Activated CD4-positive, alpha-beta T cell treated with anti-CD3 and anti-CD28 coated beads for 4 hours (primary cell): Measurements from ENCODE around the gene NSL1.
"Not testable (repeated sequence)": the region's sequence is repeated elsewhere in the genome, so short reads cannot be mapped to it uniquely, and the experiment has no call there.

Source experiments
- DNase-seq, 2 donors: peaks; one replicate each; pipeline ENCODE4 v3.0.0-alpha.2; 2020

NSL1 gene

DNA sequence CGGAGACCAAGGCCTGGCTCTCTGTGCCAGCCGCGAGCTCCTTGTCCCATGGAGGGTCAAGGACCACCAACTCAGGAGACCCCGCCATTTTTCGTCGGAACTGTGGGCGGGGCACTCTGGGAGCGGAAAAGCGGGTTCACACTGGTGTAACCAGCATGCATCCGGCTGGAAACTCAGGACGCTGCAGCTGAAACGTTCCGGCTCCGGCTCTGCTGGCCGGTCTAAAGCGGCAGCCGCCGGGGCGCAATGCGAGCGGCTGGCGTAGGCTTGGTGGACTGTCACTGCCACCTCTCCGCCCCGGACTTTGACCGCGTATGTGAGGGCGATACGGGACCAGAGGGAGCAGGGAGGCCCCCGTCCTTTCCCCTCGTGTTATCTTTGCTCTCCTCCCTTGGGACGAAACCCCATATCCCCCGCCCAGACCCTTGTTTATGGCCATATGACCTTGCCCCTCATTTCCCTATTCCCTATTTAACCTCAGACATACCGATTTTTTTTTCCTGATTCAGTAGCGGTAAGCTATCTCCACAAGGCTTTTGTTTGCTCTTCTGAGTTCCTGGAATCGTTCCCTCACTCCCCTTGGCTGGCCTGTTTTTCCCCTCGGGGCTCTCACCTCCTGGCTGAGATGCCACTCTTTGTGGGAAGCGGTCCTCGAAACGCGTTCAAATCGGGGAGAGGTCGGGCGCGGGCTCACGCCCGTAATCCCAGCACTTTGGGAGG is at the start of gene NSL1, which contains the start of gene TATDN3:
NSL1 (minus strand) TSS at position 102 of the 720 bp plus-strand sequence; CDS start at position 88, 14 bp downstream.
TATDN3 (plus strand) TSS at position 219 of the 720 bp plus-strand sequence; CDS start at position 247, 28 bp downstream.
- DNase-seq, result peak; percentile 85 to 96

DNA sequence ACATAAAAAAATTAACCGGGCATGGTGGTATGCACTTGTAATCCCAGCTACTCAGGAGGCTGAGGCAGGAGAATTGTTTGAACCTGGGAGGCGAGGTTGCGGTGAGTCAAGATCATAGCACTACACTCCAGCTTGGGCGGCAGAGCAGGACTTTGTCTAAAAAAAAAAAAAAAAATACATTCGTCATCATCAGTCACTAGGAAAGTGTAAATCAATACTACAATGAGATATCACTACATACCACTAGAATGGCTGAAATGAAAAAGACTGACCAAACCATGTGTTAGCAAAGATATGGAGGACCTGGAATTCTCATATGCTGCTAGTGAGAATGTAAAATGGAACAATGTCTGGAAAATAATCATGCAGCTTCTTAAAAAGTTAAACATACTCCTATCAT is 46.6 kb upstream of the NSL1 start:
- no peak for DNase-seq

DNA sequence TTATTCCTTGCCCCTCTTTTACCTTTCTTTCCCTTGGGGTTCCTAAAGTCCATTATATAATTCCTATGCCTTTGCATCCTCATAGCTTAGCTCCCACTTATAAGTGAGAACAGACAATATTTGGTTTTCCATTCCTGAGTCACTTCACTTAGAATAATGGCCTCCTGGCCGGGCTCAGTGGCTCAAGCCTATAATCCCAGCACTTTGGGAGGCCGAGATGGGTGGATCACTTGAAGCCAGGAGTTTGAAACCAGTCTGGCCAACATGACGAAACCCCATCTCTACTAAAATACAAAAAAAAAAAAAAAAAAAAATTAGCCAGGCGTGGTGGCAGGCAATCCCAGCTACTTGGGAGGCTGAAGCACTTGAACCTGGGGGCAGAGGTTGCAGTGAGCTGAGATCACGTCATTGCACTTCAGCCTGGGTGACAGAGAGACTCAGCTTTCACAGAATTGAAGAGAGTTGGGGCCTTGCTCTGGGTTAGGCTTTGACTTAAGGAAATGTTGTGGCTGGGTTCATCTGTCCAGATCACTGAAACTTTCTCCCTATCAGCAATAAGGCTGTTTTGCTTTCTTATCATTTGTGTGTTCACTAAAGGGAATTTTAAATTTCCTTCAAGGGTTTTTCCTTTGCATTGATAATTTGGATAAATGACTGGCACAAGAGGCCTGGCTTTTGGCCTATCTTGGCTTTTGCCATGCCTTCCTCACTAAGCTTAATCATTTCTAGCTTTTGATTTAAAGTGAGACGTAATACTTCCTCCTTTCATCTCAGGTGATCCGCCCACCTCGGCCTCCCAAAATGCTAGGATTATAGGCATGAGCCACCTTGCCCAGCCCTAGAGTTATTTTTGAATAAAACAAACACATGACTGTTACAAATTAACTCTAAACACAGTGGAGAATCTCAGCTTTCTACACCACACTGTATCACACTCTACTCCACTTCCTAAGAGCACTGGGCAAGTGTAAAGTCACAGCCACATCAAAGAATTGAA is 41.9 kb upstream of the NSL1 start:
- not testable (repeated sequence) for DNase-seq

GRCh38 chr1:212828395-212828794 is 36.8 kb upstream of the NSL1 start:
- DNase-seq, result no peak

DNA sequence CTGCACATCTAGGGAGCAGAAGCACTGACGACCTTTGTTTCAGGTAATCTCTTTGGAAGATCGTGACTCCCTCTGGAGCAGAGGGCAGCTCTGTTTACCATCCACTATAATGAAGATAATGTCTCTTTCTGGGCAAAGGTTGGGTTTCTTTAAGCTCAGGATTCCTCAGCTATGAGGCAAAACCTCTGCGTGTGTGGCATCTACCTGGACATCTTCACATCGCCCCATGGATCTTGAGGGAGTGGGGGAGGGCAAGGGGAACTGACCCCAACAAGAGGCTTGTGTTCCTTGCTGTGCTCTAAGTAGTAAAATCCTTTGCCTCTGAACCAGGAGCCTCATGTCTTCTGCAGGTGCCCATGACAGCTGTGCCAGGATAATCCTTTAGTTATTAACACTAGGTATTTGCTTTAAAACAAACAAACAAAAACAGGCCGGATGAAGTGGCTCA is 36.3 kb upstream of the NSL1 start:
- no peak for DNase-seq

GRCh38 chr1:212827171-212827776 is 35.7 kb upstream of the NSL1 start:
- no peak for DNase-seq

DNA sequence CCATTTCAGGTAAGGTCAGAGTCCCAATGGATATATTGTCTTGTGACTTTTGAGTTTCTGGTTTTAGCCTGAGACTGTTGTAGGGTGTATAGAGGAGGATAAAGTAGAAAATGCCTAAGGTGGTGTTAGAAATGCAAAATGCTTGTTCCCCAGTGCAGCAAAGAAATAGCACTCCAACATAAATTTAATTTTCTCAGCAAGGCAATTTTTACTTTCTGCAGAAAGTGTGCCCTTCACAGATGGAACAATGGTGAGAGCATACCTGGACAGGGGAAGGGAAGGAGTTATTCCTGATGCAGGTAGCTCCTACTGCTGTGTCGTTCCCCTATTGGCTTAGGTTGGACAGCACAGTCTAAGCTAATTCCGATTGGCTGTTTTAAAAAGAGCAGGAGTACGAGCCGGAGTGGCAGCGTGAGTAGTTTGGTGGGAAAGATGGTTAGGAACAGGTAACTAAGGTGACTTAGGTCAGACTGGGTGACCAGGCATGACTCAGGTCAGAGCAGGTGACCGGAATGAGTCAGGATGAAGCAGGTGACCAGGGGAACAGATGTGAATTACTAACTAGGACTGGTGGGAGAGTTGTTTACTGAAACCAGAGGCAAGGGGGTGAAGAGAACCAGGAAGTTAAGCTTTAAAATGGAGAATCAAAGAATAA is 34.3 kb upstream of the NSL1 start:
- DNase-seq, result no peak

DNA sequence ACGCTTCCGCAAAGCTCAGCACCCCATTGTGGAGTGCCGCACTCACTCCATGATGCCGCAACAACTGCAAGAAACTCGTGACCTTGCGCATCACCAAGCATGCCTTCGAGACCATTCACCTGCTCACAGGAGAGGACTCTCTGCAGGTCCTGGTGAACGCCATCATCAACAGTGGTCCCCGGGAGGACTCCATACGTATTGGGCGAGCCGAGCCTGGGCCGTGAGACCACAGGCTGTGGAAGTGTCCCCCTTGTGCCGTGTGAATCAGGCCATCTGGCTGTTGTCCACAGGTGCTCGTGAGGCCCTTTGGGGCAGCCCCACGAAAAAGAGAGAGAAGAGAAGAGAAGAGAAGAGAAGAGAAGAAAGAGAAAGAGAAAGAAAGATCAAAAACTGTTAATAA is 32.6 kb upstream of the NSL1 start:
- DNase-seq, result no peak

DNA sequence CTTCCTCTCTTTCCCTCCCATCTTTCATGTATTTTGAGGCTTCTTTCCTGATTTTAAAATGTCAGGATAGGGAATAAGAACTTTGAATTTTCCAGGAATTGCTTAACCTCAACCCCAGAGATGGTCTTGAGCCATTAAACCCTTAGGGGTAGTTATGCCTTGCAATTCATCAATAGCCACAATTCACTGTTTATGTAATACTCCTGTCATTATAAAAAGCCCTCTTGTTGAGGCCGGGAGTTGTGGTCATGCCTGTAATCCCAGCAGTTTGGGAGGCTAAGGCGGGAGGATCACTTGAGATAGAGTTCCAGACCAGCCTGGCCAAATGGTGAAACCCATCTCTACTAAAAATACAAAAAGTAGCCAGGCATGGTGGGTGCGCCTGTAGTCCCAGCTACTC is 31.4 kb upstream of the NSL1 start:
- no peak for DNase-seq

GRCh38 chr1:212820969-212821368 is 29.4 kb upstream of the NSL1 start:
- DNase-seq, result no peak

DNA sequence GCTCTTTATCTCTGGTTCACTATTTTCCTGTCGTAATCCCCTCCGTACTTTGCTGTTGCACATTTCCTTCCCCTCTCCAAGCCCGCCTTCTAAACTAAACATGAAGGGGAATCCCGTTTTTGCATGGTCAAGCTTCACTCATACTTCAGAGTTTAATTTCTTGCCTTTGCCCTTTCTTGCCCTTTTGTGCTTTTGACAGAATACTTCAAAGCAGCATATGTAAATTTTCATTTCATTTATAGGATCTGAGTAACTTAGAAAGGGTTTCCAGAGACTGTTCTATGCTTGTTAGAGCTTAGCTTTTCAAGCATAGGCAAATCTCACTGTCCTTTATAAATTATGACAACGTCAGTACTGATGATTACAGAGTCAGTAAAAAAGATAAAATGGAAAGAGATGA is 28.1 kb upstream of the NSL1 start:
- no peak for DNase-seq

GRCh38 chr1:212816567-212817278 is 25.1 kb upstream of the NSL1 start:
- DNase-seq, result no peak

DNA sequence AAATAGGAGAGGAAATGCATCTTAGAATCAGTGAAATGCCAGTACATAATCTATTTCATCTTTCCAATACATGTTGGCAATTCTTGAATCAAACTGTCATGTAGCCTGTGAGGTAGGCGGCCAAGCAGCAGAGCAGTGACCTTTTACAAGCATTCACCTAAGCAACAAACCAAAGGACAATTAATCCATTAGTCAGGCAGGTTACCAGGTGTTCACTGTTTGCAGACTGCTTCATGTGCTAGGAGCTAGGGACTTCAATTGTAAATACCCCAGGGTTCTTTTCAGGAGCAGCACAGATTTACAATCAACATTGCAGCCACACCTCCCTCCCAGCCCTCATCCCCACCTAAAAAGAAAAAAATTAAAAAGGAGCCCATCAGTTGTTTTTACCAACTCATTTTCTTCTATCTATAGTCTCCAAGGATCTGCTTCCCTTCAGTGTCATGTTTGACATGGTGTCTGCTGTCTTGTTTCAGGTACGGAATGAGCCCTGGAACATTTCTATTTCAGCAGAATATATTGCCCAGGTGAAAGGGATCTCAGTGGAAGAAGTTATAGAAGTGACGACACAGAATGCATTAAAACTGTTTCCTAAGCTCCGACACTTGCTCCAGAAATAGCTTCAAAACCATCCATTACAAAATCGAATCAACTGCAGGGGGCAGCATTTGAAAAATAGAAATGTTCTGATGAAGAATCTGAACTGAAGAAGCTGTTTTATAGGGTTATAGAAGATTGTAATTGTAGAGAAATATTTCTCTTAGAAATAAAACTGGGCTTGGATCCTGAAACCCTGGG is 23.2 kb upstream of the NSL1 start:
- no peak for DNase-seq

DNA sequence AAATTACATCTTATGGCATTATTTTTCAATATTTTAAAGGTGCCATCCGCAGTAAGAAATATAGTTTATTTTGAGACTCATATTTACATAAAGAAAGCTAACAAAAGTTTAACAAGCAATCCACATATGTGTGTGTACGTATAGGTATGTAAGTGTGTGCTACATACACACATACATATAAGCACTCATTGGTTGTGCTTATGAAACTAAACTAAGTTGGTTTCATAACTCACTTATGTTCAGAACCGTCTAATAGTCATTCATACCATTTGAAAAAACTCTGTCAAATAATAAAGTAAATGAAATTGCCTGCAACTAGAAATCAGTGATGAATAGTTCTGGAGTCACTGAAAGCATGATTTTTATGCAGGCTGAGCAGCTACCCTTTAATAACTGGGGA is 14.2 kb upstream of the NSL1 start:
- no peak for DNase-seq

DNA sequence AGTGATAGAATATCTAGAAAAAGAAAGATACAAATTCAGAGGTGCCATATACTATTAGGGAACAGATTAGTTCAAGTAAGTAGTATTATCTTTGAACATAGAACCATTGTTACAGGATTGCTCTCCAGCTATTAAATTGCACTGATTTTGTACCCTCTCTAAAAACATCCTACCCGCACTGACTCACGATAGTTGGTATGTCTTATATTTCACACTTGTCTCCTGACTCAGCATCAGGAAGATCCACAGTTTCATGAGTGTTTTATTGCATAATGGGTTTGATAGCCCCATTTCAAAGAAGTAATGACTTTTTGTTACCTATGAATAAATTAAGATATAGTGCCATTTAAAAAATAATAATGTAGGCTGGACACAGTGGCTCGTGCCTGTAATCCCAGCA is 6.1 kb upstream of the NSL1 start:
- no peak for DNase-seq

DNA sequence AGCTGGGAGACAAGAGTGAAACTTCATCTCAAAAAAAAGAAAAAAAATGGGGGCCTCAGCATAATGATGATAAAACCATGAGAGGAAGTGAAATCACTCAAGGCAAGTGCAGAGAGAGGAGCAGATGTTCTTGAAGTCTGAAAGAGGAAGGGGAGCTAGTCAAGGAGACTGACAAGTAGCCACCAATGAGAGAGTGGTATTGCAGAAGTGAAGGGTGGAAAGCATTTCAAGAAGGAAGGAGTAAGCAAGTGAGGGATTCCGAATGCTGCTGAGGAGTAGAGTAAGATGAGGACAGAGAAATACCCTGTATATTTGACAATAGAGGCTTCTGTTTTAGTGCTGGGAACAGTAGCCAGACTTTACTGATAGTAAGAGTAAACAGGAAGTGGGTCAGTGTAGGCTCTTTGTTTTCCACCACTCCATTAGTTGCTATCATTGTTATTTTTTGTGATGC is 3.0 kb upstream of the NSL1 start:
- no peak for DNase-seq

GRCh38 chr1:212792396-212792908 is 875 bp upstream of the NSL1 start:
- DNase-seq, result no peak

DNA sequence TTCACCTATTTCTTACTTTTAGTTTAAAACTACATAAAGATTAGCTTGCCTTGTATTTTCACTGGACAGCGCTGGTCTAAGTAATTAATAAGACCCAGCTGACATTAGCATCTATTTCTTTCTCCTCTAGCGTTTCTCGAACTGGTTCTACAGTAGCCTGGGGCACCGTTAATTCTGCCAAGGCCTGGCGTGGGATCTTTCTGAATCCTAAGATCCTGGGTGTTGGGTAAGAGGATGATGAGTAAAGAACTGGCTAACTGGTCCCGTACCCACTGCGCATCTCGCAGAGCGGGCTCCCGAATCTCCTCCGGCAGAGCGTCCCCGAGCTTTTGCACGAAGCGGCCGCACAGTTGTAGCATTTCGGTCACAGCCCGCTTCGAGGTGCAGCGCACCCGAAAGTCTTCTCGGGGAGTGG is 309 bp downstream of the NSL1 start:
- DNase-seq, result no peak

DNA sequence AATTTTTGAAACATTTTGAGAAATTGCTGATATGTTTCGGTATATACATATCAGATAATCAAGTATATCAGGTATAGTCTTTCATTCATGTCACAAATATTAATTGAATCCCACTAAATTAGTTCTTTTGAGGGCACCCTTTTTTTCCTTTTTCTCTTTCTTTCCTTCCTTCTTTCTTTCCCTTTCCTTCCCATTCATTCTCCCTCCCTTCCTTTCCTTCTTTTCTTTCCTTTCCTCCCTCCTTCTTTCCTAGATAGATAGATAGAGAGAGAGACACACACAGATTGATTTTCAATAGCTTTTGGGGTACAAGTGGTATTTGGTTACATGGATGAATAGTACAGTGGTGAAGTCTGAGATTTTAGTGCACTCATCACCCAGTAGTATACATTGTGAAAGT is 5.7 kb downstream of the NSL1 start:
- no peak for DNase-seq

GRCh38 chr1:212783976-212784375 is 7.6 kb downstream of the NSL1 start:
- no peak for DNase-seq
